ENCODE data around the gene FGF1. TPM values are rescaled to one million over a fixed set of nuclear protein-coding genes. Genes with fewer than 3 reads are reported as not detected.
A peak's percentile ranks its signal among the peaks of the same experiment; 100 is the strongest.

Gene FGF1
- total and polyA plus RNA-seq, 2 donors (not counting 3 experiments of a cell fraction or from before 2014, with no cell fraction given): not detected

DNA sequence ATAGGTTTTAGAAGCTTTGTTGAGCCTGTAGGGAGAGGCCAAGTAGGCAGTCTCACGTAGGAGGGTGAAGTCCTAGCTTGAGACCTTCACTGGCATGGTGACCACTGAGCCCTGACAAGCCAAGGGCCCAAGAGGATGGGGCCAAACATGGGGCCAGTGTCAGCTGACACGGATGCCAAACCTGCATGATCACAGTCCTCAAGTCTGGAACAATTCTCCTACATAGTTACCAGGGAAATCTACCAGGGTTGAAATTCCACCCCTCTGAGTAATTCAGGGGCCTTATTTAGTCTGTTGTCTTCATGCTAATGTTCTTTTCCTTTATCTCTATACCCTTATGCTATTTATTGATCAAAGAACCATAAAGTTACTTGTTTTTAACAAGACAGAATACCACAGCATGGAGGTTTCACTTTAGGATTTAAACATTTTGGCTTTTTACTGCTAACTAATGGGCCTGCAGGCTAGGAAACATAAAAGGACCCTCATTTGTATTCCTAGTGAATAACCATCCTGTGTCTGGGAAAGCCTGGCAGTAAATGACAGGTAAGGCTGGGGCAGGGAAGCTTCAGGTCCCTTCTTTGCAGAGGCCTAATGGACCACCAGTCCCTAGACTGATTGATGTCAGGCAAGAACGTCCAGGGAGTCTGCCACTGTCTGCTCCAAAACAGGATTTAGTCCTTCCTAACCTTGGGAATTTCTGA, 140.8 kb downstream of the FGF1 start:
- H4K20me1 ChIP-seq (replicated peaks; ENCODE audit: control insufficient read depth, extremely low read depth, insufficient read depth, low read length): no peaks in the 10 kb centered on the region
- peak overlapping the region; percentile 30 for H3K27ac ChIP-seq (ENCODE audit: insufficient read depth, low read depth, low read length)
- TF ChIP-seq GATA2 (IDR thresholded peaks at IDR 0.05; ENCODE audit: insufficient read depth, insufficient read length, low read depth, low read length) (no peak), POLR2AphosphoS5 (IDR thresholded peaks at IDR 0.05; ENCODE audit: insufficient read depth, low read depth, low read length) (no peak), FOS (IDR thresholded peaks at IDR 0.05; ENCODE audit: borderline replicate concordance, insufficient read depth, low read length) (no peak), JUN (IDR thresholded peaks at IDR 0.05; ENCODE audit: borderline replicate concordance, insufficient read depth, insufficient read length, low read depth) (no peak), MYC (IDR thresholded peaks at IDR 0.05; ENCODE audit: low read depth, low read length) (no peak), EZH2 (IDR thresholded peaks at IDR 0.05; ENCODE audit: borderline replicate concordance, low read depth, low read length, severe bottlenecking) (no peak), POLR2A (IDR thresholded peaks at IDR 0.05; ENCODE audit: low read depth, low read length) (no peak)
- TF ChIP-seq, protein P1, sequence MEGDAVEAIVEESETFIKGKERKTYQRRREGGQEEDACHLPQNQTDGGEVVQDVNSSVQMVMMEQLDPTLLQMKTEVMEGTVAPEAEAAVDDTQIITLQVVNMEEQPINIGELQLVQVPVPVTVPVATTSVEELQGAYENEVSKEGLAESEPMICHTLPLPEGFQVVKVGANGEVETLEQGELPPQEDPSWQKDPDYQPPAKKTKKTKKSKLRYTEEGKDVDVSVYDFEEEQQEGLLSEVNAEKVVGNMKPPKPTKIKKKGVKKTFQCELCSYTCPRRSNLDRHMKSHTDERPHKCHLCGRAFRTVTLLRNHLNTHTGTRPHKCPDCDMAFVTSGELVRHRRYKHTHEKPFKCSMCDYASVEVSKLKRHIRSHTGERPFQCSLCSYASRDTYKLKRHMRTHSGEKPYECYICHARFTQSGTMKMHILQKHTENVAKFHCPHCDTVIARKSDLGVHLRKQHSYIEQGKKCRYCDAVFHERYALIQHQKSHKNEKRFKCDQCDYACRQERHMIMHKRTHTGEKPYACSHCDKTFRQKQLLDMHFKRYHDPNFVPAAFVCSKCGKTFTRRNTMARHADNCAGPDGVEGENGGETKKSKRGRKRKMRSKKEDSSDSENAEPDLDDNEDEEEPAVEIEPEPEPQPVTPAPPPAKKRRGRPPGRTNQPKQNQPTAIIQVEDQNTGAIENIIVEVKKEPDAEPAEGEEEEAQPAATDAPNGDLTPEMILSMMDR (IDR thresholded peaks at IDR 0.05; ENCODE audit: extremely low read depth in 1 of 2, insufficient read depth in 1 of 2, low read depth in 1 of 2, low read length in 2 of 2): no peak
- TF ChIP-seq, protein P2, sequence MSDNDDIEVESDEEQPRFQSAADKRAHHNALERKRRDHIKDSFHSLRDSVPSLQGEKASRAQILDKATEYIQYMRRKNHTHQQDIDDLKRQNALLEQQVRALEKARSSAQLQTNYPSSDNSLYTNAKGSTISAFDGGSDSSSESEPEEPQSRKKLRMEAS (IDR thresholded peaks at IDR 0.05; ENCODE audit: insufficient read depth, insufficient read length): no peak
- ChIA-PET CTCF (interaction anchor here (0.9 to 12.7 kb wide), 3 partner anchors 116 to 266 kb away, joined by 3 to 128 read pairs (median 3); partner anchors contain the start of gene SPRY4), POLR2A (no interaction called here)
- H3K9me1 ChIP-seq (replicated peaks; ENCODE audit: control insufficient read depth, extremely low read depth, insufficient read depth, low read length): no peaks in the 10 kb centered on the region
- no peaks in the 10 kb centered on the region for H3K79me2 ChIP-seq (ENCODE audit: control insufficient read depth, insufficient read depth, low read length)
- FAIRE-seq (no peak), DNase-seq (ENCODE audit: low read depth, low spot score) (no peak)
- no peaks in the 10 kb centered on the region for H3K9me3 ChIP-seq (replicated peaks; ENCODE audit: control insufficient read depth, insufficient read depth, low read length)
- BruUV-seq (replicated peaks): TSS peak; percentile 57
- no peak overlapping the region for H3K4me2 ChIP-seq (ENCODE audit: insufficient read depth, low read length)
- no peaks in the 10 kb centered on the region for H3K27me3 ChIP-seq (ENCODE audit: control insufficient read depth in 2 of 2, insufficient read depth in 2 of 2, low read length in 2 of 2)
- dilution Hi-C loops (cut with MboI; ENCODE audit: extremely low pct_ligation_motif_present, low sequenced_read_pairs) (loop anchor here (5.0 kb wide), 1 partner anchor 393 kb away; no protein-coding TSS in a partner anchor), intact Hi-C loops (cut with micrococcal nuclease) (loop anchor here (5.0 kb wide), 1 partner anchor 98 kb away; no protein-coding TSS in a partner anchor)
- H3K9ac ChIP-seq (replicated peaks; ENCODE audit: extremely low read depth, insufficient read depth, low read length): no peak overlapping the region
- no peaks in the 10 kb centered on the region for H3K36me3 ChIP-seq (ENCODE audit: control insufficient read depth in 2 of 2, extremely low read depth in 1 of 2, insufficient read depth in 2 of 2, low read length in 2 of 2)
- no peak overlapping the region for H3K4me3 ChIP-seq (replicated peaks in 1 of 3; ENCODE audit: insufficient read depth in 1 of 3, low read depth in 1 of 3, low read length in 3 of 3)
- peaks cover 42% of the 10 kb centered on the region for H3K4me1 ChIP-seq (ENCODE audit: control insufficient read depth, extremely low read depth, insufficient read depth, low read length)
- H2AFZ ChIP-seq (ENCODE audit: low read depth, low read length): no peak overlapping the region

Data from endothelial cell of umbilical vein (primary cell).